C1 segment of cervical spinal cord (tissue), 14 donors: ENCODE data around the gene BPIFB3.

ENCODE experiments used
- DNase-seq, 14 donors: peaks; one replicate each; lab custom pipeline; 2025; lab: John Stamatoyannopoulos, UW

The BPIFB3 gene

GRCh38 chr20:33053291-33054106 is at the start of gene BPIFB3:
BPIFB3 (plus strand) TSS chr20:33053903; CDS start chr20:33055436, 1,533 bp downstream.
- no peak for DNase-seq

DNA sequence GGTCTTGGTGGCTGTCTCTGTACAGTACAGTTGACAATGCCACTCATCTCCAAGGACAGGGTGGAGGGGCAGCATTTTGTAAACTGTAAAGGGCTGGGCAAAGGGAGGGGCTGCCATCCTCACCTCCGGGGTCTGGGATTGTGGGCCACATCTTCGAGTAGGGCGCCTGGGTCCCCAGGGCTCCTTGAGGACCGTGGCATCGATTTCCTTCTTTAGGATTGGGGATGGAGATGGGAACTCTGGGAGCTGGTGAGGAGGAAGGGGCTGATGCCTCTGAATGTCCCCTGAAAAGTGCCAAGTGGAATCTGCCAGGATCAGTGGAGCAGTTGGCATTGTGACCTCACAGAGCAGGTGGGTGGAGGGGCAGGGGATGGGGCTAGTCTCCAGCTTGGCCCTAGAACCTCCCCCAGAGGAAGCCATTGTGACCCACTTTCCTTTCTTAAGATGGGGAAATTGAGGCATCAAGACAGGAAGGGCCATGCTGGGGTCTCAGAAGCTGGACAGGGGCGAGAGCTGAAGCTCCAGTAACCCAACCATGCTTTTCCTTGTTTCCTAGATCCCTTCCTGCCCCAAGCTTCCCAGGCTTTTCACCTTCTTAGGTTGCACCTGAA is 49.5 kb upstream of the BPIFB3 start, which contains the start of gene SUN5:
TSS of gene SUN5 (minus strand) at position 293 of the 611 bp plus-strand sequence. CDS start at position 200, 93 bp downstream.
- DNase-seq, result no peak

GRCh38 chr20:33005132-33005566 is 48.6 kb upstream of the BPIFB3 start:
- no peak for DNase-seq

DNA sequence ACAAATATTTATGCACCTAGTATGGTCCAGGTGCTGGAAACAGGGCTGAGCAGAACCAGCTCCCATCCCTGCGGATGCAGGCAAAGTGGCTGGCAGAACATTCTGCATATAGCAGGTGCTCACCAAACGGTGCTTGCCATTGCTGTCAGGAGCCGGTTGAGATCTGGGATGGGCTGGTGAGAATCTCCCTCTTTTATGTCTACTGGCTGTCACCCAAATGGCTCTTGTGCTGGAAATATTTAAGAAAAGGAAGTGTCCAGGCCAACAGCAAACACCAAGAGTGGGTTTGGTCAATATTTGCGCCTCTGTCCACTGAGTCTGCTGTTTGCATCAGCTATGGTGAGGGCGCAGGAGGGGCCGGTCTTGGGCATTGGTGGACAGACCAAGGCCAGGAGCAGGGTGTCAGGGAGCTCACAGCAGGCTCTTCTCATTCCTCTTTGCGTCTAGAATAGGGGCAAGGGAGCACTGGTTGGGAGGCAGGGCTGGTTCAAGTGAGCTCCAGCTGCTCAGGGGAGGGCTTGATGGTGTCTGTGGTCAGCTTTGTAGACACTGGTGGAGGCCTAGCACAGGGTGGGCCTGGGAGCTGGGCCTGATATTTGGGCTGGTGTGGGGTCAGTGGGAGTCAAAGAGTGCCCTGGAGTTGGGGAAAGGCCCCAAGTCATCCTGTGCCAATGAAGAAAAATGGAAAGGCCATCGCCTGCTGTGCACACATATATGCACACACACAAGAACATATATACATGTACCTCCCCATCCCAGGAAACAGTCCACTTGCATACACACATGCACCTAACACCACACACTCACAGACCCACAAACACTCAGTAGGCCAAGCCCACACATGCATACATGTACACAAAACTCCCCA is 47.6 kb upstream of the BPIFB3 start:
- DNase-seq, result no peak

- DNase-seq, result no peak
These were observed 46.8 kb upstream of the BPIFB3 start for GRCh38 chr20:33006776-33007375.

GRCh38 chr20:33007376-33008335 is 46.0 kb upstream of the BPIFB3 start, which contains the start of gene BPIFB2:
BPIFB2 (plus strand) TSS chr20:33007704; CDS start chr20:33008575, 871 bp downstream.
- no peak for DNase-seq

GRCh38 chr20:33008336-33009213 is 45.1 kb upstream of the BPIFB3 start:
- DNase-seq, result no peak

GRCh38 chr20:33009214-33010132 is 44.2 kb upstream of the BPIFB3 start:
- no peak for DNase-seq

DNA sequence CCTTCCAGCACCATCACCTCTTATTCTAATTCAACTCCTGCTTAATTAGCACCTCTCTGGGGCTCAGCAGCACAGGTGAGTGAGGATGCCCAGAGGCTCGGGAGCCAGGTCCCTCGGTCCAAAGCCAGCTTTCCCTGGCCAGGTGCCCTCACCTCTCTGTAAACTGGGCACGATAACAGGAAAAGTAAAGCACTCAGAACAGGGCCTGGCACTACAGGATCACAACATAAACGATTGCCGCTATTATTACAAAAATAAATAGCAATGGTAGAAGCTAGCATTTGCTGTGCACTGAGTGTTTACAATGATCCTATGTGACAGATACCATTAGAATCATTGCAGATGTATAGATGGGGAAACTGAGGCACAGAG is 43.6 kb upstream of the BPIFB3 start:
- no peak for DNase-seq

DNA sequence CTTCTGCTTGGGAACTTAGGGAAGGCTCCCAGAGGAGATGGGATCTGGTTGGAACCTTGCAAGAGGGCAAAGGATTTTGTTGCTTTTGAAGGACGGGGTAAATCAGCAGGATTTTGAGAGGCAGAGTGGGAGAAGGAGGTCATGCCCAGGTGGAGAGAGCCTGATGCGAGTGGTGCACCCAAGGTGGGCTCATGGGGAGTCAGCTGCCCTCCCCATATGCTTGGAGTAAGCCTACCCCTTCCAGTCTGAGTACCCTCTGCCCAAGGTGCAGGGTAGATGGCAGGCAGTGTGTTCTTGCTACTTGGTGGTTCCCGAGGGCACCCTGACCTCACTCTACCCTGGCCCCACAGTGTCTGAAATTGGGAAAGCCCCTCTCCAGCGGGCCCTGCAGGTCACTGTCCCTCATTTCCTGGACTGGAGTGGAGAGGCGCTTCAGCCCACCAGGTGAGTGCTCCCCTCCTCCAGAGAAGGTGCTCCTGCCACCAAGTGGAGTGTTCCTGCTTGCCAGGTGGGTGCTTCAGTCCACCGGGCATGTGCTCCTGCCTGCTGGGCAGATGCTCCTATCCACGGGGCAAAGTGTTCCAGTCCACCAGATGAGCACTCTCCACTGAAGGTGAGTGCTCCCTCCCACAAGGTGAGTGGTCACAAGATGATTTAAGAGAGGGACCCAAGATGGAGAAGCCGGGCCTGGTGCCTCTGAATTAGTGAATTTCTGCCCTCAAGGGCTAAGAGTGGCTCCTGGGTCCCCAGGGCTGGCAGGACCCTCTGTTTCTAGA is 42.8 kb upstream of the BPIFB3 start:
- DNase-seq, result no peak

GRCh38 chr20:33012327-33013189 is 41.1 kb upstream of the BPIFB3 start:
- DNase-seq, result no peak

DNA sequence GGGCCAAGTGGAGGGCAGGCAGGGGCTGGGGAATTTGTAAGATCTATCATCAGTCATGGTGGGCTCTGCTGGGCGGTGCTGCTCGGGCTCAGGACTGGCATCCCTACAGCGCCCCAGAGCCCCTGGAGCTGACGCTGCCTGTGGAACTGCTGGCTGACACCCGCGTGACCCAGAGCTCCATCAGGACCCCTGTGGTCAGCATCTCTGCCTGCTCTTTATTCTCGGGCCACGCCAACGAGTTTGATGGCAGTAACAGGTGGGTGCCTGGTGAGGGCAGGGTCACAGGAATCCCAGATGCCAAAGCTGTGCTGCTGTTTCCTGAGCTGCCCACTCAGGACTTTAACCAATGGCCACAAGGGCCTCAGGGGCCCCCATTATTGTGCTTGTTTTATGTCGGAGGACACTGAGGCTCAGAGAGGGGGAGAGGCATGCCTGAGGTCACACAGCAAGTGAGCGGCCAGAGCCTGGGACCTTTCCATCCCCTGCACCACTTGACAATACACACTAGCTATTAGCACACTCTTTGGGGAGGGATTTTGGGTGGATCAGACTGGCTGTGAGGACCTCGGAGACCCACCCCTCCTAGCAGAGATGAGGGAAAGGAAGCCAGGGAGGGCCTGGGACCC is 39.9 kb upstream of the BPIFB3 start:
- no peak for DNase-seq

DNA sequence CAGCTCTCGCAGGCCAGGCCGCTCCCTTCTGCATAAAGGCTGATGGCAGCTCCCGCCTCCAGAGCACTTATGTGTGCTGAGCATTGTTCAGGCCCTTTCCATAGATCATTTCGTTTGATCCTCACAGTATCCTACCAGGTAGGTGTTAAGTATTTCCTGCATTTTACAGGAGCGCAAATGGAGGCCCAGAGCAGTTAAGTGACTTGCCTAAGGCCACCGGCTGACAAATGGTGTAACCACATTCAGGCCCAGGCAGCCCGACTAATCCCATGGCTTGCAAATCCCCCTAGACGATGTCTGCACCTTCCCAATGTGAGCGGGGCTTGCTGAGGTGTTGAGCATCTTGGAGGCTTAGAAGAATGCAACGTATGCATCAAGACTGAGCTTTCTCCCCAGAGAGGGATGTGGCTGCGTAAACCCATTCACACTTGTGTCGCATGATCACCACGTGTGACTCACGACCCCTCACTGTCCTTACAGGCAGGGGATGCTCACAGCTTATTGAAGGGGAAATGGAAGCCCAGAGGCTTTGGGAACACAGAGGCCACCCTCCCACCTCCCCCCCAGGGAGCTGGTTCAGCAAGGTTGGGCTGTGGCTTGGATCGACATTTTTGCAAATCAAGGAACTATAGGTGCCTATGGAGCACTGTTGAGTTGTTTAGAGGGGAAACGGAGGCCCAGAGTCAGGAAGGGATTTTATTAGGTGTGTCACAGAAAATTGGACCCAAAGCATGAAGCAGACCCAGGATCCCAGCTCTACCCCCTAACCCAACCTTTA is 39.2 kb upstream of the BPIFB3 start:
- no peak for DNase-seq

GRCh38 chr20:33015114-33015484 is 38.6 kb upstream of the BPIFB3 start:
- no peak for DNase-seq
